T-cell (primary cell): ENCODE results near the gene UBA5. TPM values are rescaled to one million over a fixed set of nuclear protein-coding genes. Genes with fewer than 3 reads are reported as not detected.
A peak's percentile ranks its signal among the peaks of the same experiment; 100 is the strongest.

ENCODE experiments used
- ATAC-seq, 4 experiments: fragments of 200-7000 bp in 3 of 4; fragments of 150-1000 bp in 1 of 4; cut with Tn5 transposase; replicated peaks in 1 of 4; 1 replicate in 3 of 4; 2 replicates in 1 of 4; pipeline ENCODE4 v1.10.0; 2021; ENCODE audit warnings: moderate library complexity in 3 of 4, mild to moderate bottlenecking in 2 of 4, moderate number of reproducible peaks in 1 of 4
- CTCF ChIA-PET, 2 donors: fragments of 300-600 bp; sonication (Branson Sonifier 250); formaldehyde crosslinking; loops; one replicate each; lab custom pipeline; 2022; ENCODE audit warnings: antibody characterized with exemption in 2 of 2; lab: Charles Lee
- POLR2A ChIA-PET, 2 donors: fragments of 300-600 bp; sonication (Branson Sonifier 250); formaldehyde crosslinking; loops; one replicate each; lab custom pipeline; 2022; ENCODE audit warnings: antibody characterized with exemption in 2 of 2; lab: Charles Lee
- DNase-seq, 35 experiments: peaks; one replicate each; pipeline versions ENCODE4 v3.0.0 to v3.0.0-alpha.2; 2013 to 2023
- H3K27ac ChIP-seq: one replicate; pipeline ENCODE4 v1.5.1; 2013; ENCODE audit warnings: low read length
- H3K27me3 ChIP-seq, 2 experiments: replicated peaks in 1 of 2; 1 replicate in 1 of 2; 2 replicates in 1 of 2; pipeline versions ENCODE4 v1.6.1 to v1.7.0; 2013; ENCODE audit warnings: low read length in 1 of 2, mixed read lengths in 1 of 2; ENCODE audit not compliant: control insufficient read depth in 2 of 2, insufficient read depth in 2 of 2; ENCODE audit errors: extremely low read depth in 1 of 2
- H3K36me3 ChIP-seq, 2 donors: 1 replicate in 1 of 2; 2 replicates in 1 of 2; pipeline versions ENCODE4 v1.6.1 to v1.7.0; 2013; ENCODE audit warnings: low read length in 1 of 2; ENCODE audit not compliant: control insufficient read depth in 2 of 2, insufficient read depth in 1 of 2; ENCODE audit errors: extremely low read depth in 1 of 2
- H3K4me1 ChIP-seq, 2 experiments: 1 replicate in 1 of 2; 2 replicates in 1 of 2; pipeline versions ENCODE4 v1.6.1 to v1.7.0; 2013; ENCODE audit warnings: low read length in 2 of 2, mixed read lengths in 1 of 2; ENCODE audit not compliant: insufficient read depth in 2 of 2, control insufficient read depth in 1 of 2; ENCODE audit errors: extremely low read depth in 1 of 2
- H3K4me3 ChIP-seq, 2 donors: 1 replicate in 1 of 2; 2 replicates in 1 of 2; pipeline versions ENCODE4 v1.5.1 to v1.7.0; 2013; ENCODE audit warnings: mild to moderate bottlenecking in 2 of 2, low read length in 1 of 2, moderate library complexity in 1 of 2; ENCODE audit not compliant: control insufficient read depth in 1 of 2; ENCODE audit errors: extremely low read depth in 1 of 2
- H3K9me3 ChIP-seq: 2 replicates; pipeline ENCODE4 v1.7.0; 2013
- H3K27ac Mint-ChIP-seq, 2 donors: one replicate each; pipeline ENCODE4 v1.8.0; 2020 to 2021; ENCODE audit warnings: mild to moderate bottlenecking in 2 of 2, mixed read lengths in 2 of 2
- H3K27me3 Mint-ChIP-seq, 2 donors: one replicate each; pipeline ENCODE4 v1.8.0; 2021 to 2022; ENCODE audit warnings: mixed read lengths in 2 of 2
- H3K36me3 Mint-ChIP-seq: one replicate; pipeline ENCODE4 v1.8.0; 2021; ENCODE audit warnings: mixed read lengths
- H3K4me1 Mint-ChIP-seq, 3 donors: one replicate each; pipeline ENCODE4 v1.8.0; 2020 to 2022; ENCODE audit warnings: mixed read lengths in 3 of 3, mild to moderate bottlenecking in 1 of 3
- H3K4me3 Mint-ChIP-seq, 3 donors: one replicate each; pipeline ENCODE4 v1.8.0; 2020 to 2022; ENCODE audit warnings: mild to moderate bottlenecking in 3 of 3, mixed read lengths in 3 of 3, moderate library complexity in 3 of 3
- H3K9me3 Mint-ChIP-seq, 3 donors: one replicate each; pipeline ENCODE4 v1.8.0; 2020 to 2022; ENCODE audit warnings: mixed read lengths in 3 of 3
- WGBS: methylation state at CpG from one replicate; pipeline ENCODE4 v1.1.5; 2013; ENCODE audit warnings: missing lambda C conversion rate; ENCODE audit not compliant: insufficient coverage; 5-methylcytosine and 5-hydroxymethylcytosine counted together
- total RNA-seq, 35 experiments: library from RNA in 6 of 35; stranded (reverse) in 6 of 35; fragments of 120-200 nt in 1 of 35; gene quantifications; one replicate each; pipeline versions ENCODE4 v1.2.1 to v1.2.4 and lab custom pipeline; 2013 to 2026

UBA5 gene
- total RNA-seq, 5 donors from 2014 or later (not counting 1 experiment from before 2014, with no cell fraction given): 24.7 to 42.2 (median 27.7) TPM

GRCh38 chr3:132654721-132655120, 5.4 kb upstream of the UBA5 start:
- Mint-ChIP-seq H3K27me3 (no peaks in the 10 kb centered on the region), H3K4me1 (peaks cover 29 to 40% (median 35%) of the 10 kb centered on the region in 3 donors), H3K4me3 (no peak overlapping the region), H3K9me3 (no peaks in the 10 kb centered on the region), H3K36me3 (no peaks in the 10 kb centered on the region), H3K27ac (no peak overlapping the region)
- Histone ChIP-seq H3K4me1 (peaks cover 9 to 11% of the 10 kb centered on the region in 2 experiments), H3K36me3 (no peaks in the 10 kb centered on the region), H3K4me3 (no peak overlapping the region), H3K27me3 (no peaks in the 10 kb centered on the region), H3K27ac (no peak overlapping the region), H3K9me3 (no peaks in the 10 kb centered on the region)
- ChIA-PET POLR2A (no interaction called here), CTCF (interaction anchor here in 1 of 2 donors (0.8 kb wide), 1 partner anchor 12 kb away, joined by 4 read pairs; no protein-coding TSS in a partner anchor)
- DNase-seq (no peak), ATAC-seq (no peak)
- 94% methylated on average over 4 of the region's 5 CpGs for WGBS

GRCh38 chr3:132655471-132655870, 4.7 kb upstream of the UBA5 start:
- H3K36me3 Mint-ChIP-seq: no peaks in the 10 kb centered on the region
- no peaks in the 10 kb centered on the region for H3K36me3 ChIP-seq
- H3K9me3 ChIP-seq: no peaks in the 10 kb centered on the region
- H3K4me1 ChIP-seq: peaks cover 9 to 11% of the 10 kb centered on the region in 2 experiments
- peaks cover 31 to 40% (median 33%) of the 10 kb centered on the region in 3 donors for H3K4me1 Mint-ChIP-seq
- no peak for DNase-seq
- no peaks in the 10 kb centered on the region for H3K27me3 Mint-ChIP-seq
- CTCF ChIA-PET: interaction anchor here in 1 of 2 donors (1.0 kb wide), 1 partner anchor 13 kb away, joined by 3 read pairs; no protein-coding TSS in a partner anchor
- no peaks in the 10 kb centered on the region for H3K9me3 Mint-ChIP-seq
- H3K27me3 ChIP-seq: no peaks in the 10 kb centered on the region
- H3K27ac ChIP-seq: no peak overlapping the region
- ATAC-seq: no peak
- no peak overlapping the region for H3K4me3 ChIP-seq
- WGBS: 90% methylated on average over 2 of the region's 2 CpGs
- POLR2A ChIA-PET: no interaction called here
- H3K4me3 Mint-ChIP-seq: no peak overlapping the region
- H3K27ac Mint-ChIP-seq: no peak overlapping the region

GRCh38 chr3:132657869-132658747, 2.0 kb upstream of the UBA5 start:
- POLR2A ChIA-PET: interaction anchor here (0.6 to 1.1 kb wide), 6 partner anchors 25 to 1295 kb away, joined by 3 to 8 read pairs (median 6); no protein-coding TSS in a partner anchor
- Mint-ChIP-seq H3K4me1 (peaks cover 54 to 66% (median 54%) of the 10 kb centered on the region in 3 donors), H3K4me3 (peak overlapping the region; percentile 96 to 98 (median 97)), H3K9me3 (no peaks in the 10 kb centered on the region), H3K36me3 (no peaks in the 10 kb centered on the region), H3K27me3 (no peaks in the 10 kb centered on the region), H3K27ac (no peak overlapping the region)
- Histone ChIP-seq H3K36me3 (no peaks in the 10 kb centered on the region), H3K4me1 (peaks cover 9 to 22% of the 10 kb centered on the region in 2 experiments), H3K27ac (no peak overlapping the region), H3K27me3 (no peaks in the 10 kb centered on the region), H3K4me3 (no peak overlapping the region), H3K9me3 (no peaks in the 10 kb centered on the region)
- no peak for ATAC-seq
- WGBS: 100% methylated on average over 1 of the region's 8 CpGs
- DNase-seq: no peak
- CTCF ChIA-PET: interaction anchor here in 1 of 2 donors (0.6 to 1.1 kb wide), 4 partner anchors 26 to 1743 kb away, joined by 3 to 4 read pairs (median 3); no protein-coding TSS in a partner anchor

GRCh38 chr3:132659000-132659364, 1.1 kb upstream of the UBA5 start:
- H3K9me3 Mint-ChIP-seq: no peaks in the 10 kb centered on the region
- no peaks in the 10 kb centered on the region for H3K27me3 ChIP-seq
- no peak for ATAC-seq
- H3K4me1 ChIP-seq: peaks cover 9 to 22% of the 10 kb centered on the region in 2 experiments
- no peaks in the 10 kb centered on the region for H3K27me3 Mint-ChIP-seq
- DNase-seq: no peak
- peak overlapping the region; percentile 88 to 90 for H3K4me3 ChIP-seq
- no peaks in the 10 kb centered on the region for H3K36me3 ChIP-seq
- H3K4me3 Mint-ChIP-seq: peak overlapping the region; percentile 96 to 98 (median 97)
- WGBS: 45% methylated on average over 7 of the region's 7 CpGs
- POLR2A ChIA-PET: no interaction called here
- H3K4me1 Mint-ChIP-seq: peaks cover 62 to 75% (median 63%) of the 10 kb centered on the region in 3 donors
- H3K36me3 Mint-ChIP-seq: no peaks in the 10 kb centered on the region
- no peak overlapping the region for H3K27ac ChIP-seq
- CTCF ChIA-PET: no interaction called here
- no peaks in the 10 kb centered on the region for H3K9me3 ChIP-seq
- peak overlapping the region in 1 of 2 donors; percentile 95 for H3K27ac Mint-ChIP-seq

GRCh38 chr3:132659365-132660051, 621 bp upstream of the UBA5 start, which contains the start of gene ACAD11:
Gene ACAD11, minus strand, starts transcription at chr3:132659809. Its CDS starts 58 bp downstream, at chr3:132659751.
- H3K4me1 Mint-ChIP-seq: peaks cover 66 to 80% (median 66%) of the 10 kb centered on the region in 3 donors

GRCh38 chr3:132660811-132661070, 612 bp downstream of the UBA5 start:
- Mint-ChIP-seq H3K9me3 (no peaks in the 10 kb centered on the region), H3K4me3 (peak overlapping the region; percentile 96 to 98 (median 97)), H3K27me3 (no peaks in the 10 kb centered on the region), H3K27ac (peak overlapping the region; percentile 94 to 95), H3K36me3 (no peaks in the 10 kb centered on the region), H3K4me1 (peaks cover 70 to 84% (median 70%) of the 10 kb centered on the region in 3 donors)
- ATAC-seq: peak in 3 of 4 experiments; percentile 20 to 27 (median 25)
- Histone ChIP-seq H3K36me3 (no peaks in the 10 kb centered on the region), H3K9me3 (no peaks in the 10 kb centered on the region), H3K27ac (peak overlapping the region; percentile 74), H3K4me3 (peak overlapping the region; percentile 88 to 90), H3K27me3 (no peaks in the 10 kb centered on the region), H3K4me1 (peaks cover 9 to 22% of the 10 kb centered on the region in 2 experiments)
- ChIA-PET POLR2A (interaction anchor here (0.5 to 0.8 kb wide), 4 partner anchors 20 to 1146 kb away, joined by 3 read pairs; partner anchors contain the start of gene TOPBP1 (in 1 of the 2)), CTCF (interaction anchor here in 1 of 2 donors (0.8 to 1.4 kb wide), 2 partner anchors 19 to 25 kb away, joined by 3 read pairs; no protein-coding TSS in a partner anchor)
- DNase-seq: peak in 1 of 35 experiments; percentile 0
- WGBS: 0% methylated on average over 1 of the region's 5 CpGs

More at GRCh38 chr3:132659365-132660051, 621 bp upstream of the UBA5 start, which contains the start of gene ACAD11:
- H3K27me3 Mint-ChIP-seq: no peaks in the 10 kb centered on the region
- peak in 20 of 35 experiments; percentile 1 to 48 (median 16) for DNase-seq
- peak within 1 kb of the TSS; percentile 94 to 95 for H3K27ac Mint-ChIP-seq
- H3K9me3 Mint-ChIP-seq: no peaks in the 10 kb centered on the region
- H3K4me3 Mint-ChIP-seq: peak within 1 kb of the TSS; percentile 96 to 98 (median 97)
- no peaks in the 10 kb centered on the region for H3K36me3 Mint-ChIP-seq
- H3K27ac ChIP-seq: peak within 1 kb of the TSS; percentile 74
- H3K4me3 ChIP-seq: peak within 1 kb of the TSS; percentile 88 to 90
- ATAC-seq: peak; percentile 30 to 36 (median 35)
- no peaks in the 10 kb centered on the region for H3K36me3 ChIP-seq
- H3K27me3 ChIP-seq: no peaks in the 10 kb centered on the region
- H3K9me3 ChIP-seq: no peaks in the 10 kb centered on the region
- WGBS: under 1% methylated on average over 34 of the region's 34 CpGs
- CTCF ChIA-PET: interaction anchor here (0.6 to 0.9 kb wide), 3 partner anchors 15 to 182 kb away, joined by 3 read pairs; no protein-coding TSS in a partner anchor
- H3K4me1 ChIP-seq: peaks cover 9 to 22% of the 10 kb centered on the region in 2 experiments
- POLR2A ChIA-PET: interaction anchor here in 1 of 2 donors (0.6 kb wide), 1 partner anchor 1557 kb away, joined by 4 read pairs; no protein-coding TSS in a partner anchor
